Skeletal muscle satellite cell (primary cell): ENCODE results near the gene FOLR2.
A peak's percentile ranks its signal among the peaks of the same experiment; 100 is the strongest.

Source experiments
- H3K27me3 ChIP-seq: 2 replicates; pipeline ENCODE4 v1.7.0; 2013; ENCODE audit warnings: low read length; ENCODE audit not compliant: control insufficient read depth, insufficient read depth
- H3K36me3 ChIP-seq: 2 replicates; pipeline ENCODE4 v1.7.0; 2013; ENCODE audit warnings: mild to moderate bottlenecking, control low read depth, low read length; ENCODE audit not compliant: insufficient read depth
- H3K4me1 ChIP-seq: 2 replicates; pipeline ENCODE4 v1.7.0; 2013; ENCODE audit warnings: low read length; ENCODE audit not compliant: control insufficient read depth, insufficient read depth
- H3K4me2 ChIP-seq: 2 replicates; pipeline ENCODE4 v1.7.0; 2013; ENCODE audit warnings: mild to moderate bottlenecking, low read length
- H3K4me3 ChIP-seq: 2 replicates; pipeline ENCODE4 v1.7.0; 2013; ENCODE audit warnings: low read length
- H3K9ac ChIP-seq: 2 replicates; pipeline ENCODE4 v1.7.0; 2013; ENCODE audit warnings: mild to moderate bottlenecking, low read depth, low read length, moderate library complexity
- H3K9me3 ChIP-seq: replicated peaks from 2 replicates; pipeline ENCODE4 v1.7.0; 2013; ENCODE audit warnings: mild to moderate bottlenecking, control low read depth, low read length

The FOLR2 gene

GRCh38 chr11:72217841-72218240 is 1.2 kb downstream of the FOLR2 start:
- Histone ChIP-seq H3K27me3 (peaks cover 54% of the 10 kb centered on the region), H3K9ac (no peak overlapping the region), H3K9me3 (no peaks in the 10 kb centered on the region), H3K4me3 (no peak overlapping the region), H3K36me3 (no peaks in the 10 kb centered on the region), H3K4me2 (no peak overlapping the region), H3K4me1 (peaks cover 6% of the 10 kb centered on the region)

GRCh38 chr11:72218251-72218745 is 1.7 kb downstream of the FOLR2 start:
- H3K9ac ChIP-seq: no peak overlapping the region

GRCh38 chr11:72220696-72221363 is 4.2 kb downstream of the FOLR2 start:
- Histone ChIP-seq H3K9ac (no peak overlapping the region), H3K4me2 (no peak overlapping the region), H3K36me3 (no peaks in the 10 kb centered on the region), H3K9me3 (no peaks in the 10 kb centered on the region), H3K27me3 (peaks cover 27% of the 10 kb centered on the region), H3K4me3 (no peak overlapping the region), H3K4me1 (peaks cover 13% of the 10 kb centered on the region)

More at GRCh38 chr11:72218251-72218745, 1.7 kb downstream of the FOLR2 start:
- peaks cover 8% of the 10 kb centered on the region for H3K4me1 ChIP-seq
- H3K27me3 ChIP-seq: peaks cover 50% of the 10 kb centered on the region
- H3K36me3 ChIP-seq: no peaks in the 10 kb centered on the region
- H3K4me2 ChIP-seq: no peak overlapping the region
- no peak overlapping the region for H3K4me3 ChIP-seq
- H3K9me3 ChIP-seq: no peaks in the 10 kb centered on the region

GRCh38 chr11:72221386-72222075 is 4.9 kb downstream of the FOLR2 start:
- no peak overlapping the region for H3K9ac ChIP-seq
- no peak overlapping the region for H3K4me3 ChIP-seq
- H3K36me3 ChIP-seq: no peaks in the 10 kb centered on the region
- H3K9me3 ChIP-seq: no peaks in the 10 kb centered on the region
- H3K4me1 ChIP-seq: peaks cover 16% of the 10 kb centered on the region
- peaks cover 22% of the 10 kb centered on the region for H3K27me3 ChIP-seq
- no peak overlapping the region for H3K4me2 ChIP-seq

- Histone ChIP-seq H3K4me3 (peak overlapping the region; percentile 84), H3K4me2 (peak overlapping the region; percentile 95), H3K27me3 (peaks cover 17% of the 10 kb centered on the region), H3K4me1 (peaks cover 24% of the 10 kb centered on the region), H3K9me3 (no peaks in the 10 kb centered on the region), H3K36me3 (peaks cover 5% of the 10 kb centered on the region), H3K9ac (peak overlapping the region; percentile 94)
Observed at GRCh38 chr11:72222106-72222891, 5.7 kb downstream of the FOLR2 start.

- Histone ChIP-seq H3K9me3 (no peaks in the 10 kb centered on the region), H3K27me3 (peaks cover 11% of the 10 kb centered on the region), H3K36me3 (peaks cover 13% of the 10 kb centered on the region), H3K4me1 (peaks cover 31% of the 10 kb centered on the region), H3K4me2 (peak overlapping the region; percentile 95), H3K9ac (peak overlapping the region; percentile 94), H3K4me3 (peak overlapping the region; percentile 84)
Observed at GRCh38 chr11:72222907-72223614, 6.5 kb downstream of the FOLR2 start.

GRCh38 chr11:72223615-72224563 is 7.3 kb downstream of the FOLR2 start:
- Histone ChIP-seq H3K4me2 (peak overlapping the region; percentile 95), H3K36me3 (peaks cover 21% of the 10 kb centered on the region), H3K9ac (peak overlapping the region; percentile 94)

GRCh38 chr11:72224564-72225410 is 8.2 kb downstream of the FOLR2 start, which contains the start of gene INPPL1:
Gene INPPL1 (plus strand): TSS chr11:72224767. CDS start chr11:72224985, 218 bp downstream.
- H3K27me3 ChIP-seq: no peaks in the 10 kb centered on the region
- peak within 1 kb of the TSS; percentile 94 for H3K9ac ChIP-seq
- peak within 1 kb of the TSS; percentile 95 for H3K4me2 ChIP-seq
- peaks cover 30% of the 10 kb centered on the region for H3K36me3 ChIP-seq
- H3K4me1 ChIP-seq: peaks cover 33% of the 10 kb centered on the region
- H3K9me3 ChIP-seq: no peaks in the 10 kb centered on the region
- H3K4me3 ChIP-seq: peak within 1 kb of the TSS; percentile 84

More at GRCh38 chr11:72223615-72224563, 7.3 kb downstream of the FOLR2 start:
- Histone ChIP-seq H3K27me3 (peaks cover 3% of the 10 kb centered on the region), H3K4me3 (peak overlapping the region; percentile 84), H3K9me3 (no peaks in the 10 kb centered on the region), H3K4me1 (peaks cover 33% of the 10 kb centered on the region)

- Histone ChIP-seq H3K4me3 (peak overlapping the region; percentile 84), H3K9me3 (no peaks in the 10 kb centered on the region), H3K4me1 (peaks cover 33% of the 10 kb centered on the region), H3K9ac (peak overlapping the region; percentile 94), H3K4me2 (peak overlapping the region; percentile 95), H3K36me3 (peaks cover 37% of the 10 kb centered on the region), H3K27me3 (no peaks in the 10 kb centered on the region)
Observed at GRCh38 chr11:72225411-72225951, 8.9 kb downstream of the FOLR2 start.
